NT2/D1 (cell line): Measurements from ENCODE around the gene LMBR1L.

ENCODE experiments used
- SUZ12 ChIP-seq: IDR thresholded peaks from 2 replicates; pipeline ENCODE4 v1.6.1; 2011; ENCODE audit not compliant: insufficient read length, insufficient read depth; ENCODE audit errors: extremely low read depth
- YY1 ChIP-seq: IDR thresholded peaks from 2 replicates; pipeline ENCODE4 v1.6.1; 2011; ENCODE audit not compliant: insufficient read length, insufficient read depth

DNA sequence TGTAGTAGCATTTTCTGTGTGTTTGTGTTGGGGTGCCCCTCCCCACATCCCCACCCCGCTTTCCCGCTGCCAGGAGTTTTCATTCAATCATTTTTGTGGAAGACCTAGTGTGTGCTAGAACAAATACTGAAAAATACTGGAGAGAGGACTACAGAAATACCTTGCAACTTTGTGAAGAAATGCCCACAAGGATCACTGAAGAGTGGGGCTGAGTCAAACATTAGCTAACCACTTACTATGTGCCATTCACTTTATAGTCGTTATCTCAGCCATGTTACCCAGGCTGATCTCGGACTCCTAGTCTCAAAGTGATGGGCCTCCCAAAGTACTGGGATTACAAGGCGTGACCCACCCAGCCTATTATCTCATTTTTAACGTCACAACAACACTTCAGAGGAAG, 559 bp upstream of the LMBR1L start:
- TF ChIP-seq YY1, result no peak
- TF ChIP-seq SUZ12, result no peak
